A549 (cell line): ENCODE measurements around the gene B2M. TPM values are rescaled to one million over a fixed set of nuclear protein-coding genes. Genes with fewer than 3 reads are reported as not detected.

ENCODE experiments used
- ATAC-seq, 2 experiments: fragments of 200-7000 bp in 1 of 2; fragments of >200 bp in 1 of 2; cut with Nextera tagmentation in 1 of 2; cut with Tn5 transposase in 1 of 2; 3 replicates each; pipeline versions ENCODE4 v1.8.0 to v1.9.1; 2018 to 2020; ENCODE audit warnings: mild to moderate bottlenecking in 1 of 2, moderate library complexity in 1 of 2
- CTCF ChIA-PET: fragments of 300-600 bp; sonication (Branson Sonifier 250); formaldehyde crosslinking; extraction: SDS; loops from one replicate; lab custom pipeline; 2021; ENCODE audit warnings: antibody characterized with exemption, inconsistent platforms; lab: Yijun Ruan, JAX
- POLR2A ChIA-PET: fragments of 350-600 bp; formaldehyde crosslinking; extraction: SDS; loops from one replicate; lab custom pipeline; 2021; ENCODE audit warnings: antibody characterized with exemption, inconsistent platforms; lab: Yijun Ruan, JAX
- DNase-seq, 2 experiments: peaks; one replicate each; pipeline versions ENCODE4 v3.0.0 to v3.0.0-alpha.2; 2011 to 2016; ENCODE audit warnings: low read depth in 1 of 2, low spot score in 1 of 2
- FAIRE-seq: peaks from 2 replicates; lab custom pipeline; 2011; peaks lifted over from hg19 to GRCh38; lab: Jason Lieb, UNC
- H3K27ac ChIP-seq, 2 experiments: fragments of >200 bp; sonication (Bioruptor Twin); formaldehyde crosslinking; 3 replicates each; pipeline ENCODE4 v1.5.1; 2016 to 2017
- H3K4me1 ChIP-seq: fragments of >200 bp; sonication (Bioruptor Twin); formaldehyde crosslinking; 3 replicates; pipeline ENCODE4 v1.6.1; 2016
- H3K4me2 ChIP-seq: fragments of >200 bp; sonication (Bioruptor Twin); formaldehyde crosslinking; 3 replicates; pipeline ENCODE4 v1.6.1; 2016
- H3K4me3 ChIP-seq: fragments of >200 bp; sonication (Bioruptor Twin); formaldehyde crosslinking; 3 replicates; pipeline ENCODE4 v1.5.1; 2016
- H3K9me3 ChIP-seq: fragments of >200 bp; sonication (Bioruptor Twin); formaldehyde crosslinking; 3 replicates; pipeline ENCODE4 v1.6.1; 2016
- BHLHE40 ChIP-seq: IDR thresholded peaks from 2 replicates; pipeline ENCODE4 v1.6.1; 2012; ENCODE audit warnings: low read depth, low read length, inconsistent platforms
- CEBPB ChIP-seq, 2 experiments: fragments of >200 bp in 1 of 2; sonication (Bioruptor Twin) in 1 of 2; formaldehyde crosslinking in 1 of 2; IDR thresholded peaks; 2 replicates each; pipeline ENCODE4 v1.6.1; 2012 to 2016
- EHF ChIP-seq: fragments of 250-450 bp; sonication (Bioruptor Pico); IDR thresholded peaks from 2 replicates; pipeline ENCODE4 v1.5.0; 2020; ENCODE audit warnings: mild to moderate bottlenecking
- ESRRA ChIP-seq: fragments of 150-350 bp; IDR thresholded peaks from 2 replicates; pipeline ENCODE4 v1.6.1; 2014; ENCODE audit warnings: mild to moderate bottlenecking, low read length, borderline replicate concordance
- GATA3 ChIP-seq: IDR thresholded peaks from 2 replicates; pipeline ENCODE4 v1.6.1; 2012; ENCODE audit warnings: borderline replicate concordance
- MYC ChIP-seq: IDR thresholded peaks from 2 replicates; pipeline ENCODE4 v1.6.1; 2012; ENCODE audit warnings: mild to moderate bottlenecking, inconsistent platforms, low read length, improper control_type of control experiment, borderline replicate concordance
- NPAS2 ChIP-seq: fragments of 250-450 bp; sonication (Bioruptor Pico); IDR thresholded peaks from 2 replicates; pipeline ENCODE4 v1.8.0; 2022; ENCODE audit warnings: mild to moderate bottlenecking, moderate library complexity, borderline replicate concordance
- TFCP2L1 ChIP-seq: fragments of 250-450 bp; sonication (Bioruptor Pico); IDR thresholded peaks from 2 replicates; pipeline ENCODE4 v1.5.0; 2021; ENCODE audit warnings: mild to moderate bottlenecking
- ZC3H11A ChIP-seq: fragments of 450-650 bp; IDR thresholded peaks from 2 replicates; pipeline ENCODE4 v1.6.1; 2014; ENCODE audit warnings: antibody characterized with exemption, mild to moderate bottlenecking
- WGBS: methylation state at CpG from one replicate; pipeline ENCODE4 v1.1.6; 2017; ENCODE audit errors: missing lambda C conversion rate; 5-methylcytosine and 5-hydroxymethylcytosine counted together
- polyA plus RNA-seq, 4 experiments: library from polyadenylated mRNA; depleted of rRNA in 3 of 4; stranded (reverse); fragments of >200 nt; fragmentation: RNase III in 1 of 4; extraction: RNeasy Plus Mini Kit Qiagen cat#74134 plus additional on column Dnase treatment in 1 of 4; gene quantifications; 2 replicates in 3 of 4; 3 replicates in 1 of 4; pipeline ENCODE4 v1.2.3, GENCODE V29; 2011 to 2017
- small RNA-seq, 6 experiments: library from RNA; depleted of rRNA; stranded (forward); fragments of <200 nt; gene quantifications; one replicate each; pipeline ENCODE3, GENCODE V24; 2012
- TF ChIP-seq, protein P1 (sequence below): fragments of >200 bp; sonication (Bioruptor Twin); formaldehyde crosslinking; IDR thresholded peaks from 2 replicates; pipeline ENCODE4 v1.6.1; 2016
- TF ChIP-seq, protein P2 (sequence below): IDR thresholded peaks from 2 replicates; pipeline ENCODE4 v1.6.1; 2012; ENCODE audit warnings: low read depth, borderline replicate concordance
- TF ChIP-seq, protein P3 (sequence below): fragments of 150-350 bp; IDR thresholded peaks from 2 replicates; pipeline ENCODE4 v1.6.1; 2014; ENCODE audit warnings: low read depth, mild to moderate bottlenecking, low read length

B2M gene
- polyA plus RNA-seq, 2 of the 4 experiments (the other 2 are of a cell fraction), result 486 to 823 TPM

DNA sequence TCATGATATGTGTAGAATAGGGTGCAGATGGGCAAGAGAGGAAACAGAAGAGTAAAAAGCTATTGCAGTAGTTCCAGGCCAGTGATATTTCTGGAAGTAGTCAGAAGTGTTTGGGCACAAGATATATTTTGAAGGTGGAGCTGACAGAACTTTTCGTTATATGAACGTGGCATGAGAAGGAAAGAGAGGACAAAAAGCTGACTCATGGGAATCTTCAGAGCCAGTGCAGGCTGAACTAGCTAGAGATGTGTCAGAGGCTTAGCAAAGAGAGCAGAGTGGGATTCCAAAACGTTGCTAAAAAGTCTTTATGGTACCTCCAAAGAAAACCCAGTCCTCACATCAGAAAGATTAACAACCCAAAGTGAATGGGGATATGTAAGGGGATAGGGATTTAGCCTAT lies 53.7 kb downstream of the B2M start:
- no peak for DNase-seq
- ChIA-PET POLR2A (no interaction called here), CTCF (no interaction called here)
- FAIRE-seq, result no peak
- no peak for ATAC-seq
- TF ChIP-seq NPAS2, result no peak
- no peak for TF ChIP-seq ZC3H11A
- no peak for TF ChIP-seq TFCP2L1 (CRISPR knock-in tag)
- no peak for TF ChIP-seq BHLHE40
- no peak for TF ChIP-seq CEBPB (IDR thresholded peaks at IDR 0.05)
- TF ChIP-seq, protein P1, sequence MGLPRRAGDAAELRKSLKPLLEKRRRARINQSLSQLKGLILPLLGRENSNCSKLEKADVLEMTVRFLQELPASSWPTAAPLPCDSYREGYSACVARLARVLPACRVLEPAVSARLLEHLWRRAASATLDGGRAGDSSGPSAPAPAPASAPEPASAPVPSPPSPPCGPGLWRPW, result no peak
- TF ChIP-seq MYC, result no peak
- no peak for TF ChIP-seq ESRRA
- TF ChIP-seq, protein P2, sequence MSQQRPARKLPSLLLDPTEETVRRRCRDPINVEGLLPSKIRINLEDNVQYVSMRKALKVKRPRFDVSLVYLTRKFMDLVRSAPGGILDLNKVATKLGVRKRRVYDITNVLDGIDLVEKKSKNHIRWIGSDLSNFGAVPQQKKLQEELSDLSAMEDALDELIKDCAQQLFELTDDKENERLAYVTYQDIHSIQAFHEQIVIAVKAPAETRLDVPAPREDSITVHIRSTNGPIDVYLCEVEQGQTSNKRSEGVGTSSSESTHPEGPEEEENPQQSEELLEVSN, result no peak
- no peak for TF ChIP-seq GATA3
- TF ChIP-seq EHF, result no peak
- TF ChIP-seq, protein P3, sequence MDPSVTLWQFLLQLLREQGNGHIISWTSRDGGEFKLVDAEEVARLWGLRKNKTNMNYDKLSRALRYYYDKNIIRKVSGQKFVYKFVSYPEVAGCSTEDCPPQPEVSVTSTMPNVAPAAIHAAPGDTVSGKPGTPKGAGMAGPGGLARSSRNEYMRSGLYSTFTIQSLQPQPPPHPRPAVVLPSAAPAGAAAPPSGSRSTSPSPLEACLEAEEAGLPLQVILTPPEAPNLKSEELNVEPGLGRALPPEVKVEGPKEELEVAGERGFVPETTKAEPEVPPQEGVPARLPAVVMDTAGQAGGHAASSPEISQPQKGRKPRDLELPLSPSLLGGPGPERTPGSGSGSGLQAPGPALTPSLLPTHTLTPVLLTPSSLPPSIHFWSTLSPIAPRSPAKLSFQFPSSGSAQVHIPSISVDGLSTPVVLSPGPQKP, result no peak
- TF ChIP-seq, all 56 proteins: peak for 0
- no peak overlapping the region for H3K27ac ChIP-seq
- no peaks in the 10 kb centered on the region for H3K4me1 ChIP-seq
- H3K4me2 ChIP-seq, result no peak overlapping the region
- no peaks in the 10 kb centered on the region for H3K9me3 ChIP-seq
- WGBS, result 8% methylated on average over 3 of the region's 3 CpGs
- H3K4me3 ChIP-seq, result no peak overlapping the region

Small RNA genes within 50 kb of the gene (small RNA-seq; reads per million reads assigned to genes)
- gene RF00019, result 0 reads per million in 6 experiments

Other genes with a start within 250 kb of the B2M start
- gene EIF3J, start 174.4 kb upstream of the B2M start, polyA plus RNA-seq (2011; rRNA removed), result 91.3 and 114 TPM in 2 replicates
- 88.5 to 107 TPM (median 90.6 TPM) in 3 replicates for gene EIF3J, start 174.4 kb upstream of the B2M start, polyA plus RNA-seq (2017; fragmentation: RNase III; extraction: RNeasy Plus Mini Kit Qiagen cat#74134 plus additional on column Dnase treatment)
- 26.9 and 33.9 TPM in 2 replicates for gene SPG11, start 47.9 kb upstream of the B2M start, polyA plus RNA-seq (2011; rRNA removed)
- 7.6 to 9.7 TPM (median 8.3 TPM) in 3 replicates for gene SPG11, start 47.9 kb upstream of the B2M start, polyA plus RNA-seq (2017; fragmentation: RNase III; extraction: RNeasy Plus Mini Kit Qiagen cat#74134 plus additional on column Dnase treatment)
- gene PATL2, start 194 bp upstream of the B2M start, polyA plus RNA-seq (2011; rRNA removed), result 0.13 and 0.26 TPM in 2 replicates
- 0.12 to 0.13 TPM in 2 of 3 replicates, not detected in the other for gene PATL2, start 194 bp upstream of the B2M start, polyA plus RNA-seq (2017; fragmentation: RNase III; extraction: RNeasy Plus Mini Kit Qiagen cat#74134 plus additional on column Dnase treatment)
- gene TRIM69, start 25.0 kb downstream of the B2M start, polyA plus RNA-seq (2011; rRNA removed), result 9.3 and 10.4 TPM in 2 replicates
- gene TRIM69, start 25.0 kb downstream of the B2M start, polyA plus RNA-seq (2017; fragmentation: RNase III; extraction: RNeasy Plus Mini Kit Qiagen cat#74134 plus additional on column Dnase treatment), result 6.0 to 9.9 TPM (median 9.0 TPM) in 3 replicates
- not detected in 2 replicates for gene TERB2, start 245.2 kb downstream of the B2M start, polyA plus RNA-seq (2011; rRNA removed)
- gene TERB2, start 245.2 kb downstream of the B2M start, polyA plus RNA-seq (2017; fragmentation: RNase III; extraction: RNeasy Plus Mini Kit Qiagen cat#74134 plus additional on column Dnase treatment), result not detected in 3 replicates